Measurements from ENCODE around the gene CAPS.

Gene CAPS

GRCh38 chr19:5892772-5893275 lies 21.2 kb upstream of the CAPS start:
- DNase-seq = no peak

GRCh38 chr19:5893296-5893903 lies 20.7 kb upstream of the CAPS start:
- no peak for DNase-seq

- DNase-seq = no peak
These were observed 19.9 kb upstream of the CAPS start for GRCh38 chr19:5893907-5894703.

GRCh38 chr19:5894704-5895349 lies 19.2 kb upstream of the CAPS start:
- no peak for DNase-seq

- no peak for DNase-seq
These were observed 18.6 kb upstream of the CAPS start for GRCh38 chr19:5895409-5895808.

- DNase-seq = no peak
These were observed 18.2 kb upstream of the CAPS start for GRCh38 chr19:5895890-5896289.

- no peak for DNase-seq
These were observed 17.5 kb upstream of the CAPS start for GRCh38 chr19:5896365-5897076.

- no peak for DNase-seq
These were observed 16.7 kb upstream of the CAPS start for GRCh38 chr19:5897189-5897969.

GRCh38 chr19:5899728-5900526 lies 14.1 kb upstream of the CAPS start:
- DNase-seq = no peak

GRCh38 chr19:5900976-5901375 lies 13.1 kb upstream of the CAPS start:
- no peak for DNase-seq

- no peak for DNase-seq
These were observed 10.9 kb upstream of the CAPS start for GRCh38 chr19:5903056-5903623.

- peak; percentile 99 for DNase-seq
These were observed 10.3 kb upstream of the CAPS start, which contains the start of gene NDUFA11 for GRCh38 chr19:5903624-5904351. Gene NDUFA11 (minus strand): TSS chr19:5903790. CDS start chr19:5903708, 82 bp downstream.

- peak; percentile 100 for DNase-seq
These were observed 9.5 kb upstream of the CAPS start, which contains the start of gene VMAC for GRCh38 chr19:5904352-5905113. Gene VMAC (plus strand): TSS chr19:5904872. CDS start chr19:5904891, 19 bp downstream.

- DNase-seq = no peak
These were observed 8.8 kb upstream of the CAPS start for GRCh38 chr19:5905114-5905778.

- no peak for DNase-seq
These were observed 6.8 kb upstream of the CAPS start for GRCh38 chr19:5907241-5907640.

GRCh38 chr19:5908773-5909442 lies 5.1 kb upstream of the CAPS start:
- DNase-seq = no peak

- DNase-seq = no peak
These were observed 3.5 kb upstream of the CAPS start for GRCh38 chr19:5910638-5910907.

- DNase-seq = no peak
These were observed 2.7 kb upstream of the CAPS start for GRCh38 chr19:5911366-5911765.

Data from activated CD4-positive, CD25-positive, alpha-beta regulatory T cell treated with anti-CD3 and anti-CD28 coated beads, Interleukin-2, amount 50 U/mL, for 72 hours (primary cell).